ENCODE measurements around the gene ADM2.

The ADM2 gene

DNA sequence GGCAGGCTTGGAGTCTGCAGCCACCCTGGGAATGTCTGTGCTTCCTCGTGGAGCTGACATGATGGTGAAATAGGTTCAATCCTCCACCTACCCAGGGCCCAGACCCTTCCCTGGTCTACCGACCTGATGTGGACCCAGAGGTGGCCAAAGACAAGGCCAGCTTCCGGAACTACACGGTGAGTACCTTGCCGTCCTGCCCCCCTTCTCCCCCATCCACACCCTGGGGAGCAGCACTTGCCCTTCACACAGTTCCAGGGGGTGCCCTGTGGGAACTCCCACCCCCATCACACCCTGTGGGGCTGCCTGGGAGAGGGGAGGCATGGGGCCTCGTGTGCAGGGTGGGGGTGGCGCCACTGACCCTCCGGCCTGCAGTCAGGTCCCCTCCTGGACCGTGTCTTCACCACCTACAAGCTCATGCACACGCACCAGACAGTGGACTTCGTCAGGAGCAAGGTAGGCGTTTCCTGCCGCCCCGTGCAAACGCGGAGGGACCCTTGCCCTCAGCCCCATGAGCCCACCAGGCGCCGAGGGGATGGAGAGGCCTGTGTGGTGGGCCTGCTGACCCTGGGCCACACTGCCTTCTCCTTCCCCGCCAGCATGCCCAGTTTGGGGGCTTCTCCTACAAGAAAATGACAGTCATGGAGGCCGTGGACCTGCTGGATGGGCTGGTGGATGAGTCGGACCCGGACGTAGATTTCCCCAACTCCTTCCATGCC lies 6.1 kb downstream of the ADM2 start:
- DNase-seq = no peak

DNA sequence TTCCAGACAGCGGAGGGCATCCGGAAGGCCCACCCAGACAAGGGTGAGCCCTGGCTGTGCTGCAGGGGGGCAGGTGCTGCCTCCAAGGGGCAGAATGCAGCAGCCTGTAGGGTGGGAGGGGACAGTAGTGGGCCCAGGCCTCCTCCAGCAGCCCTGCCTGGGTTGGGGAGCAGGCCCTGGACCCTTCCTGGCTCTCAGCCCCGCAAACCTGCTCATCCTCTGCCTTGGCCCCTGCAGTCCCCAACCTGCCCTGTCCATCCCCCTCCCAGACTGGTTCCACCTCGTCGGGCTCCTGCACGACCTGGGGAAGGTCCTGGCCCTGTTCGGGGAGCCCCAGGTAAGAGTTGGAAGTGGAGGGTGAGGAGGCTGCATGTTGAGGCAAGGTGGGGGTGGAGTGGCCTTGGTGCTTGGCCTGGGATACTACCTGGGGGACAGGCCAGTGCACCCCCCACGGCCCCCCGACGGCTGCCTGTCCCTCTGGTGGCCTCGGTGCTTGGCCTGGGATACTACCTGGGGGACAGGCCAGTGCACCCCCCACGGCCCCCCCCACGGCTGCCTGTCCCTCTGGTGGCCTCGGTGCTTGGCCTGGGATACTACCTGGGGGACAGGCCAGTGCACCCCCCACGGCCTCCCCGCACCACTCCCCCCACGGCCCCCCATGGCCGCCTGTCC lies 6.8 kb downstream of the ADM2 start:
- DNase-seq = no peak

DNA sequence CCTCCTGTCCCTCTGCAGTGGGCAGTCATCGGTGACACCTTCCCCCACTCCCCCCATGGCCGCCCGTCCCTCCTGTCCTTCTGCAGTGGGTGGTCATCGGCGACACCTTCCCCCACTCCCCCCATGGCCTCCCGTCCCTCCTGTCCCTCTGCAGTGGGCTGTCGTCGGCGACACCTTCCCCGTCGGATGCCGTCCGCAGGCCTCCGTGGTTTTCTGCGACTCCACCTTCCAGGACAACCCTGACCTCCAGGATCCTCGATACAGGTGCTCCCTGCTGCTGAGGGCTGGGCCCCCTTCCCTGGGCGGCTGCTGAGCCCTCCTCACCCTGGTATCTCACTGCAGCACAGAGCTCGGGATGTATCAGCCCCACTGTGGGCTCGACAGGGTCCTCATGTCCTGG lies 7.5 kb downstream of the ADM2 start:
- no peak for DNase-seq

DNA sequence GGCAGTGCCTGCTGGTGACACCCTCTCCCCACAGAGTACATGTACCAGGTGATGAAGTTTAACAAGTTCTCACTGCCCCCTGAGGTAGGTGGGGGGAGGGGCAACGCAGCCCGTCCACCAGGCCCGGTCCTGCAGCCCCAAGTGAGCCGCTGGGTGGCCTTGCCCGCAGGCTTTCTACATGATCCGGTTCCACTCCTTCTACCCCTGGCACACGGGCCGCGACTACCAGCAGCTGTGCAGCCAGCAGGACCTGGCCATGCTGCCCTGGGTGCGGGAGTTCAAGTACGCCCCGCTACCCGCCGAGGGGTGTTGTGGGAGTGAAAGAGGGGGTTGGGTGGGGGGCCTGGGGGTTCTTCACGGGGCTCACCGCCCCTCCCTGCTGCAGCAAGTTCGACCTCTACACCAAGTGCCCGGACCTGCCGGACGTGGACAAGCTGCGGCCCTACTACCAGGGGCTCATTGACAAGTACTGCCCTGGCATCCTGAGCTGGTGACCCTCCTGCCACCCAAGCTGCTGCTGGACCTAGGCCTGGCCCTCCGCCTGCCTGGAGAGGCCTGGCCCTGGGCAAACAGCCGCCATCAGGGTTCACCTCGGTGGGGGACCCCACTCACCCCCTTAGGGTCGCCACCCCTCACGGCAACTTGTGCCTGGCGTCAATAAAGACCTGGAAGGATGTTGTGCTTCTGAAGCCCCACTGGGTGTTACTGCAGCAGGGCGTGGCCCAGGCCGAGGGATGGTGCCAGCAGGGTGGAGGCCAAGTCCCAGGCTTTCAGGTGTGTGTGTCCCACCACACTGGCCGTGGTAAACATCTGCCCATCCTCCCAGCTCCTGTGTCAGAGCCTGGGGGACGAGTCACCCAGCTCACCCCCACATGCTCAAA lies 8.3 kb downstream of the ADM2 start:
- DNase-seq = no peak

DNA sequence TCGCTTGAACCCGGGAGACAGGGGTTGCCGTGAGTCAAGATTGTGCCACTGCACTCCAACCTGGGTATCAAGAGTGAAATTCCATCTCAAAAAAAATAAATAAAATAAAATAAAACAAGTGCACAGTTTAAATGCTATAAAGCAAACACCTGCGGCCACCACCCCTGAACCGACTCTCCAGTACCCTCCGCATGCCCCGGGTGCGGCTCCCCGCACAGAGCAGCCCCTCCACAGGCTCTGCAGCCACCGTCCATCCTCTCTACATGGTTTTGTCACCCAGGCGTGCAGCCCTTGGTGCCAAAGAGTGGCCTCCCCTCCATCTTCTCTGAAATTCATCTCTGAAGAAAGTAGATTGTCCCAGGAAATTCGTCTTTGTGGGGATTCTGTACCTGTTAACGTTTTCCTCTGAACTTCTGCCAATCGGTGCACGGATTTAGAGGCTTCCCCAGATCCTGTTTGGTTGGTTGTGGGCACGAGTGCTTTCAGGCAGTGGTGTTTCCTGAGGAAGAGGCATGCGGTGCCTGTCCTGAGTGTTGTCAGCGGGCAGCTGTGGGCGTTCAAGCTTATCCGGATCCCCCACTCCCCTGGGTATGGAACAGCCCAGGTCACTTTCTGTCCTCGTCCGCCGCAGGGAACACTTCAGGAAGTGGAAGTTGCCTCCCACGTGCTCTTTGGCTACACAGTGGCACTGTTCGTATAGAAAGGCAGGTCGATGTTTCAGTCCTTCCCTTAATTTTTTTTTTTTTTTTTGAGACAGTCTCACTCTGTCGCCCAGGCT lies 9.4 kb downstream of the ADM2 start:
- no peak for DNase-seq

DNA sequence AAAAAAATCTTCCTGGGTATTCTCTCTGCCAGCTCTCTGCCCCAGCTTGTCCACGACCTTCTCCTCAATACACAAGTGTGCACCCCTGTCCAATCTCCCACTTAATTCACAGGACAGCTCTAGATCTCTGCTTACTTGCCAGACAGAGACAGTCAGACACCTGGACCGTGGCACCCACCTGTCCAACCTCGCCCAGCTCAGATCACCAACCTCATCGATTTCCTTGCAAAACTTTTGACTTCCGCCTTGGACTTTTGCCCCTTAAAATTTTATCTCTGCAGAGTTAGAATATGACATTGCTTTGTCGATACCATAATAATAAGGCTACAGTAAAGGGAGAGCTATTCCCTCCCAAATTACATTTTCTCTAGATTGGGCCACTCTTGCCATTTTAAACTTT lies 15.8 kb downstream of the ADM2 start:
- DNase-seq = no peak

DNA sequence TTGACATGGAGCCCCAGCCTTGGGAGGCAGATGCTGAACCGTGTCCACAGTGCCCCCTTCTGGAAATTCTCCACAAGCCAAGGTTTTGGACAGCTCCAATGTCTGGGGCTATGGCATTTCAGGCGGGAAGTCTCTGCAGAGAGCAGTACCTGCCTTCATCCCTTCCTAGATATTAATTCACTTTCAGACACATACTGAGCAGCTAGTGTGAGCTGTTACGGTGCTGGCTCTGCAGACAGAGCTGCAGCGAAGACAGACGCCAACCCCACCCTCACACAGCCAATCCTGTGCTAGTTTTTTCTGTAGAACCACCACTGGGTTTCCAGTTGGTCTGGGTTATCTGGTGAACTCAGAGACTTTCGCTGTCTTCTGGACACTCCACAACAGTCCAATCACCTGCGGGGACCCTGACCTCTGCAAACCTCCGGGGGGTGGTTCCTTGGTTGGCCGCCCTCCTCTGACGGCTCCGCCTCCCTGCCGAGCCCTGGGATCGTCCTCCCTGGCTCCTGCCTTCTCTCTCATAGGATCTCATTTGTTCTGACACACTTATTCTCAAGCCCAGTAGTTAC lies 17.1 kb downstream of the ADM2 start:
- DNase-seq = no peak

DNA sequence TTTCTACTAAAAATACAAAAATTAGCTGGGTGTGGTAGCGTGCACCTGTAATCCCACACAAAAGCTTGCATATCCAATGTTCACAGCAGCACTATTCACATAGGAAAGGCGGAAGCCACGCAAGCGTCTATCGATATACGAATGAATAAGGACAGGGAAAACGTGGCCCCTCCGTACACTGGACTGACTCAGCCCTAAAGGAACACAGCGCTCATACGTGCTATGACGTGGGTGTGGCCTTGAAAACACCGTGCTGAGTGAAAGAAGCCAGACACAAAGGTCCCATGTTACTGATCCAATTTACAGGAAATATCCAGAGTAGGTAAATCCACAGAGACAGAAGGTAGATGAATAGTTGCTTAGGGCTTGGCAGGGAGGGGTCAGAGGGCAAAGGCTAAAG lies 19.1 kb downstream of the ADM2 start:
- no peak for DNase-seq

DNA sequence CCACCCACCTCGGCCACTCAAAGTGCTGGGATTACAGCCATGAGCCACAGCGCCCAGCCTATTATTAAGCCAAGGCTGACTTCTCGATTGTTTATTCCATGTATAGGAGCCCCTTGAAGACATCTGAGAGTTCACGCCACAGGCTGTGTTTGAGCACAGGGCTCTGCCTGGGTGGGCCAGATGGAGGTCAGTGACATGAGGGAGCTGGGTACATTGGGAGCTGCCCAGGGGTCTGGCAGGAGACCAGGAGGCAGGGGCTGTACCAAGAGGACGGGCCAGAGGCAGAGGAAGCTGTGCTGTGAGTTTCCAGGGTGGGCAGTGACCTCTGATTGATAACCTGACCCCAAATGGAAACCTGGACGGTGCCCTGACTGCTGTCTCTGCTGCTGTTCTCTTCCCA lies 20.8 kb downstream of the ADM2 start:
- DNase-seq = no peak

DNA sequence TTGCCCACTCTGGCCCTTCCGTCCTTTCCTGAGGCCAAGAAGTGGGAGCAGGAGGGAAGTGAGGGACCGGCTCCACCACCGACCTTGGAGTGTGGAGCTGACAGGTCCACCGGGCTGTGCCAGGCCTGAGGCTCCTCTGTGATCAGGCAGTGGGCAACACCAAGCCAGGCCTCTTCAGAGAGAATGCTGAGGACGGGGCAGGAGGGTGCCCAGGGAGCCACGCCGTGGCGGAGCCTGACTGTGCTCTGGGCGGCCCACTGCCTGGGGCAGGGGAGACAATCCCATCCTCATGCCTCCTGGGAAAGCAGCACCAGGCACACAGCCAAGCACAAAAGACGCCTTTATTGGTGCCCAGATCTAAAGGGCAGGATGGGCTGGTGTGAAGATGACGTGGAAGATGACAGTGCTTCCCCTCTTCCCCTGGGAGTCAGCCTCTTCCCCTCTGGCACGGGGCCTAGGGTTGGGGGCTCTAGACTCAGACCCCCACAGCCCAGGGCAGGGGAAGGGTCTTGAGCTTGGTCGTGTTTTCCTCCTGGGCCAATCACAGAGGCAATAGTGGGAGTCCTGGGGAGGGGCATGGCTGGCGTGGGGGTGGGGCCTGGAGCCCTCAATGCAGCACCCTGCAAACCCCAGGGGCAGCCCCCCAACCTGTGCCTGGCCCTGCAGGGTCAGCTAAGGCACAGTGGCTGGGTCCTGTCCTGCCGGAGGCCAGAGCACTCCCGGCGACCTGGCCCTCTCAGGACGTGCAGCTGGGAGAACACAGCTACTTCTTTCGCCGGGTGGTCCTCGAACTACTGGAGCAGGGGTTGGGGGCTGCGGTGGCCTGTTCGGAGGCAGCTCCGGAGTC lies 21.5 kb downstream of the ADM2 start:
- no peak for DNase-seq

DNA sequence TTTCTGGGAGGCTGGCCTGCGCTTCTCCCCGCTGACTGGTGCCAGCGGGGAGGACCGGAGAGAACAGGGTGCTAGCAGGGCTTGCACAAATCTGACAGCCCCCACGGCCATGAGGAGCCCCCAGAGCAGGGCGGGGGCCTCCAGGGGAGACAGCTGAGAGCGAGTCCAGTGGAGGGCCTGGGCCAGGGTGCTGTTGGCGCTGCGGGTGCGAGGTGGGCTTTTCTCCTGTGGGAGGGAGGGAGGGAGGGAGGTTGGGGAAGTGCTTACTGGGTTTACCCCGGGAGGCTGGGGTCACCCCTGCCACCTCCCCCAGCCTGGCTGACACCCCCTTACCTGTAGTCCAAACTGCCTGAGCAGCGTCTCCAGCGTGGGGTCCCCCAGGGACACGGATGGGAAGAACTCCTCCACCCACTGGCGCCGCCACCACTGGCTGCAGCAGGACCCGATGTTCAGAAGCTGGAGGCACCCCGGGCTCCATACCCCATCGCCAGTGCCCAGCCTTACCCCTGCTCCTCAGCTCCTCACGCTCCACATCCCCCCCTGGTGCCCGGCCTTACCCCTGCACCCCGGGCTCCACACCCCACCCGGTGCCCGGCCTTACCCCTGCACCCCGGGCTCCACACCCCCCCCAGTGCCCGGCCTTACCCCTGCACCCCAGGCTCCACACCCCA lies 22.3 kb downstream of the ADM2 start:
- no peak for DNase-seq

DNA sequence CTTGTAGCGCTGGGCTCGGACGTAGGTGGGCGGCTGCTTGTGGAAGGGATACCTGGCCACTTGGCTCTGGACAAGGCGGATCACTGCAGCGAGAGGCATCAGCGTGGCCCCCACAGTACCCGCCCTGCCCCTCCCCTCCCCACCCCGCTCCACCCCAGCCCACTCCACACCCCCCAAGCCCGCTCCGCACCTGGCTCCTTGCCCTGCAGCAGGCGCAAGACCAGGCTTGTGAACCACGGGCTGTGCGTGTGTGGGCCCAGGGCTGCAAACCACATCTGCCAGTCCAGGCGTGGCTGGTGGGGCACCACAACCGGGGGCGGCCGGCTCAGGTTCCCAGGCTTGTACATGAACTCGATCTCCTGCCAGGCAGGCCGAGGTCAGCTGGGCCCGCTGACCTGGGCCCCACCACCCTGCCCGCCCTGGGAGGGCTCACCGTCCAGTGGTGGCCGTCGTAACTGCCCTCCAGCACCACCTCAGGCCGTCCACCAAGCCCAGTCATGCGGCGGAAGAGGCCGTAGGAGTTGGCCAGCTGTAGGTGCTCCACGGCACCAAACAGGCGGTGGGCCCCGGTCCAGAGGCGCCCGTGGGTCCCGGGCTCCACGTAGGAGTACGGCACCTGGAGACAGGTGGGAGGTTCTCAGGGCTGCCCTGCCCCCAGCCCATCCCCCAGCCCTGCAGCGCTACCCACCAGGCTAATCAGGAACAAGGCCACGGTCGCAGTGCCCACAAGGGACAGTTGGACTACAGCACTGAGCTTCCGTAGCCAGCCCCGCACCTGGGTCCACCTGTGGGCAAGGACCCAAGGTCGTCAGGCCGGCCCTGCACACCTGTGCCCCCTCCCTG lies 23.2 kb downstream of the ADM2 start:
- DNase-seq = peak; percentile 23

DNA sequence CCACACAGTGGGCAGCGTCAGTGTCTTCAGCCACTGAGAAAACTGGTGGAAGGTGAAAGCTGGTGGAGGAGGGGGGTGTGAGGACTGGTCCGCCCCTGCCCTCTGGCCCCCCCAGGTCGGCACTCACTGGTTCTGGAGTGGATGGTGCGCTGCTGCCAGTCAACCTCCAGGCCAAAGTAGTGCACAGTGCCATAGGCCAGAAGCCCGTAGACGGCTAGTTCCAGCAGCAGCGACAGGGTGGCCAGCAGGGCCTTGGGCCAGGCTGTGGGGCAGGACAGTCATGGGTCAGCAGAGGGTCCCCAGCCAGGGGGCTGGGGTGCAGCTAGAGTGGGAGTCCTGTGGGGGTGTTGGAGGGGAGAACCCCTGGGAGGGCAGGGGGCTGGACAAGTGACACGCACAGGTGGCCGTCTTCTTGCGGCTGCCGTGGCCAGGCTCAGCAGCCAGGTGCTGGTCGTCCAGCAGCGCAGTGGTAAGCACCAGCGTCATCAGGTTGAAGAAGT lies 24.0 kb downstream of the ADM2 start:
- DNase-seq = no peak

DNA sequence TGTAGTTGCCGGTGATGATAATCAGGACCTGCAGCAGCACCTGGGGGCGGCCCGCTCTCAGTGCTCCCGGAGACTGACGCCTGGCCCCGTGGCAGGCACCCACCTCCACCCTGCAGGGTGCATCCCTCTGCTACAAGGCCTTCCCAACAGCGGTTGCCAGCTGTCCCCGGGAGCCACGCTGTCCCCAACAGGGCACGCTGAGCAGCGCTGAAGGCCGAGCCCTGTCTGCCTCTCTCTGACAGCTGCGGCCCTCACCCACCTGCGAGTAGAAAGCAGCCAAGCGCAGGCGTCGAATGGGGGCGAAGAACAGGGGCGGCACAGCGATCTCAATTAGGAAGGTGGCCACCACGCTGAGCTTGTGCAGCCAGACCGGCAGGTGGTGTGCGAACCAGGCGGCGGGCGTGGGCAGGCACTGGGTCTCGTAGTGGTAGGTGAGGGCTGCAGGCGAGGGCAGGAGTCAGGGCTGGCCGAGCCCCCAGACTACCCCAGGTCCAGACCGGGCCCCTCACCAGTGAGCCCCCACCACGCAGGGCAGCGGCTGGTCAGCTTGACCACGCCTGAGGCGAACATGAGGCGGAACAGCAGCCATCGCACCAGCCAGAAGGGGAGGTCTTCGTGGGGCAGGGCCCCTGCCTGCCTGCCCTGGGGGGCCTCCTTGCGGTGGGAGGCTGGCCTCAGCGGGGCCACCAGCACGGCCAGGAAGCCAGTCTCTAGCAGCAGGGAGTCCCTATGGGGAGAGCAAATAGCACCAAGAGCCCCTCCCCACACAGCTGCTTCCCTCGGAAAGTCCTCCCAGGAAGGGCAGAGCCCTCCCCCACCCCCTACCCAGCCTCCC lies 24.6 kb downstream of the ADM2 start:
- DNase-seq = peak; percentile 47

DNA sequence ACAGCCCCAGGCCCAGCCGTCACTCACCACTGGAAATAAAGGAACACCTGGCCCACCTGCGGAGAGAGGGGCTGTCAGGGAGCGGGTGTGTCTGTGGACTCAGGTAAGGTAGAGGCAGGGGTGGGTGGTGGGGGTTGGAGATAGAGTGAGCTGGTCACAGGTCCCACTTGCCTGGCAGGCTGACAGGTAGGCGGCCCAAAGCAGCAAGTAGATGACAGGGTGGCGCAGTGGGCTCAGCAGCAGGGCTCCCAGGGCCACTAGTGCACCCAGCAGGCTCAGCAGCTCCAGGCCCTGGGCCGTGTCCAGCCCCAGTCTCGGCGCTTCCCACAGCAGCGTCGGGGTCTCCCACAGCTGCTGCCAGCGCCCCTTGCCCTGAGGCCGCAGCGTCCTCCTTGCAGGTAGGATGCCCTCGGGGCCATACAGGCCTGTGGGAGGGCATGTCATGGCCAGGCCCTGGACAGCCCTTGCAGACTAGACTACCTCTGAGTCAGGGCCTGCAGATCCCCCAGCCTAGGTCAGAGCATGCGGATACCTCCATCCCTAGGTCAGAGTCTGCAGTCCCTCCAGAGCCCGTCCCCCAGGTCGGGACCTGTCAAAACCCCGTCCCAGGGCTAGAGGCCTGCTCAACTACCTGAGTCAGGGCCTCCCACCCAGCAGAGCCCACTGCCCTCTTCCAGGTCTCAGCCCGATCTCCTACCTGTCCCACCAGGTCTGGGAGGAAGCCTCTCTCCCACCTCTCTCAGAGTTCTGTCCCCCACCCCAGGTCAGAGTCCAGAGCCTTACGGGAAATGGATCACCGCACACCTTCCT lies 25.5 kb downstream of the ADM2 start:
- peak; percentile 83 for DNase-seq

DNA sequence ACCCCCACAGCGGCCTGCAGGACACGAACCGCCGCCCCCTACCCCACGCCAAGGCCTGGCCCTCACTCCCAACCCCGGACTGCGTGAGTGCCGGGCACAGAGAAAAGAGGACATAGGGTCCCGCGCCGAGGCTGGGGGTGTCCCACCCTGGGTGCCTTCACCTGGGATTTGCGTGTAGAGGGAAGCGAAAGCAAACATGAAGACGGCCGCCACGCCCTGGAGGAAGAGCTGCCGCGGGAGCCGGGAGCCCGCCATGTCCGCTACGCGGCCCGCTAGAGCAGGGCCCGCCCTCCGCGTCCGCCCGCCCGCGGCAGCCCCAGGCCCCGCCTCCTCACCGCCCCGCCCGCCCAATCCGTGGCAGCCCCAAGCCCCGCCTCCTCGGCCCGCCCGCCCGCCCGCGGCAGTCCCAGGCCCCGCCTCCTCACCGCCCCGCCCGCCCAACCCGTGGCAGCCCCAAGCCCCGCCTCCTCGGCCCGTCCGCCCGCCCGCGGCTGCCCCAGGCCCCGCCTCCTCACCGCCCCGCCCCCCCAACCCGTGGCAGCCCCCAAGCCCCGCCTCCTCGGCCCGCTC lies 26.2 kb downstream of the ADM2 start, which contains the start of gene LMF2:
TSS of gene LMF2 (minus strand) at position 282 of the 570 bp plus-strand sequence. CDS start at position 255, 27 bp downstream.
- DNase-seq = no peak

All from NCI-H2171 treated with DMSO at 0.1 percent for 48 hours (cell line).